Cortex of kidney (tissue), 1 donor: ENCODE results near the gene SEC22C.
"Not testable (repeated sequence)": the region's sequence is repeated elsewhere in the genome, so short reads cannot be mapped to it uniquely, and the experiment has no call there.

Source experiments
- DNase-seq: peaks from one replicate; lab custom pipeline; 2025; lab: John Stamatoyannopoulos, UW

SEC22C gene, protein sequence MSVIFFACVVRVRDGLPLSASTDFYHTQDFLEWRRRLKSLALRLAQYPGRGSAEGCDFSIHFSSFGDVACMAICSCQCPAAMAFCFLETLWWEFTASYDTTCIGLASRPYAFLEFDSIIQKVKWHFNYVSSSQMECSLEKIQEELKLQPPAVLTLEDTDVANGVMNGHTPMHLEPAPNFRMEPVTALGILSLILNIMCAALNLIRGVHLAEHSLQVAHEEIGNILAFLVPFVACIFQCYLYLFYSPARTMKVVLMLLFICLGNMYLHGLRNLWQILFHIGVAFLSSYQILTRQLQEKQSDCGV

GRCh38 chr3:42581709-42582473 lies at the start of gene SEC22C:
SEC22C (minus strand) TSS chr3:42581967; CDS start chr3:42569046, 12,921 bp downstream.
- peak; percentile 47 for DNase-seq

- DNase-seq: no peak
These were observed 31.7 kb upstream of the SEC22C start for GRCh38 chr3:42613462-42613861.

DNA sequence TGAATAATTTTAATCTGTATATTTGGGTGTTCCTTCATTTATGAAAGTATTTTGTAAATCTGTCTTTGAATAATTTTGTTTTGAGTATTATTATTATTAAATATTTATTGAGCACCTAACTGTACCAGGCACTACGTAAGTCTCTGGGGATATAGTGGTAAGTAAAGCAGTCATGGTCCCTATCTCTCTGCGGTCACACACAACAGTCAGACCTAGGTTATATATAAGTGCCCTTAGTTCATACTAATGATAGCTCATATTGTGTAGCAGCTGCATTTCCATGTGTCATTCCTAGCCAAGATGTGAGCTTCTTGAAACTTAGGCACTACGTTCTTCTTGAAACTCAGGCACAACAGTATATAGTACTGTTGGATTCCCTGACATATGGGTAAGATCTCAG lies 31.2 kb upstream of the SEC22C start:
- DNase-seq: no peak

GRCh38 chr3:42612217-42612616 lies 30.4 kb upstream of the SEC22C start:
- DNase-seq: no peak

DNA sequence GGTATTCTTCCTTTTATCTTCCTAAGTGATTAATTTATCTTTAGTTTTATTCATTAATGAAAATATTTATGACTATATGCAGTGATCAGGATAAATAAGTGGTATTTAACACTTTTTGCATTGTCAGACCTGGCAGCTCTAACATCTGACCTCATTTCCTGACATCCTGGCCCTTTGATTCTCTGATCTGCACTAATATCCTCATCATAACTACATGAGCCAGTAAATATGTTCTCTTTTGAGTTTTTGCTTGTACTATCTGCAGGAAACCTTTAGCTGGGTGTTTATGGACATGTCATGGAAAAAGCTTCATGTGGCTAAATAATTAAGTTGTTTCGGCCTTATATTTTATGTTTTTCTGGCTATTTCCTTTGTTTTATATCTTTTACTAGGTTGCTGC lies 29.2 kb upstream of the SEC22C start:
- DNase-seq: no peak

- no peak for DNase-seq
These were observed 26.8 kb upstream of the SEC22C start for GRCh38 chr3:42608581-42608980.

- no peak for DNase-seq
These were observed 23.9 kb upstream of the SEC22C start for GRCh38 chr3:42605546-42606173.

- no peak for DNase-seq
These were observed 21.2 kb upstream of the SEC22C start for GRCh38 chr3:42602961-42603360.

DNA sequence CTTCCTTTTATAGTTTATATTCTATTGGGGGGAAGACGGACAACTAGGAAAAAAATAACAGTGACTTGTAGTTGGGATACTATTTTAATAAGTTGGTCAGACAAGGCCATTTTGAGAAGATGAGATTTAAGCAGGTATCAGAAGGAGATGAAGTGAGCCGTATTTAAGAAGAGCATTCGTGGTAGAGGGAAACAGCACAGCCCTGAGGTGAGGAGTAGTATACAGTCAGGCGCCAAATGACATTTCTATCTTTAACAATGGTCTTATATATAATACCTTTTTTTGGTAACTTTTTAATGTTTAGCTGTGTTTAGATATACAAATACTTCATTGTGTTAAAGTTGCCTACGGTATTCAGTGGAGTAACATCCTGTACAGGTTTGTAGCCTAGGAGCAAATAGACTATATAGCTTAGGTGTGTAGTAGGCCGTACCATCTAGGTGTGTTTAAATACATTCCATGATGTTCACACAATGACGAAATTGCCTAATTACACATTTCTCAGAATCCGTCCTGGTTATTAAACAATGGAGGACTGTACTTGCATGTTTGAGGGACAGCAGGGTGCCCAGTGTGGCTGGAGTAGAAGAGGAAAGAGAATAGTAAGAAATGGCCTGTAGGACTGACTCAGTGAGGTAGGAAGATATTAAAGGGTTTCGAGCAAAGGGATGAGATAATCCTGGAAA lies 20.3 kb upstream of the SEC22C start:
- DNase-seq: no peak

DNA sequence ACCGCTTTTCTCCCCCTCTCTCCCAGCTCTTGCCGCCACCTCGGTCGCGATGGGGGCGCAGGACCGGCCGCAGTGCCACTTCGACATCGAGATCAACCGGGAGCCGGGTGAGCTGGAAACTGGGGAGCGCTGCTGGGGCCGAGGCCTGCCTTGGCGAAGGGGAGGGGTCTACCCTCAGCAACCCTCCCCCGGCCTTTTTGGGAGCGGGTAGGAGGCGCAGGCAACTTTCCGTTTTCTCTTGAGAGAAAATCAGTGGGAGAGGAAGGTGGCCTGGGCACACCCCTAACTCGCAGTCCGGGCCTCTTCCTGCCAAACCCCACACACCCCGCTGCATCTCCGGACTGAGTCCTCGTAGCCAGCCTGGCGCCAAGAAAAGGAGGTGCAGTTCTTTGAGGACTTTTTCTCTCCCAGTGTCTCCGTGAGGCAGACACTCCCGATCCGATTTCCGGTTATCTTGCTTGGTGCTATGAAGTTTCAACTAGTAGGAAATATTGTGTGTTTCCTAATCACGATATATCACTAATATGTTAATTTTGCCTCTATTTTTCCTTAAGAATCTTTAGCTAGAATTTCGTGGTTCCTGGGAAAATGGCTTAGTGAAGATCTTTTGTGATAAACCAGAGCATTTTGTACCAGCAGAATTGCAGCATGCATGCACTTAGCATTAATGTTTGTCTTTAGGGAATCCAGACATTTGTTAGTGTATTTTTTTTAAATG lies 19.4 kb upstream of the SEC22C start:
- DNase-seq: no peak

DNA sequence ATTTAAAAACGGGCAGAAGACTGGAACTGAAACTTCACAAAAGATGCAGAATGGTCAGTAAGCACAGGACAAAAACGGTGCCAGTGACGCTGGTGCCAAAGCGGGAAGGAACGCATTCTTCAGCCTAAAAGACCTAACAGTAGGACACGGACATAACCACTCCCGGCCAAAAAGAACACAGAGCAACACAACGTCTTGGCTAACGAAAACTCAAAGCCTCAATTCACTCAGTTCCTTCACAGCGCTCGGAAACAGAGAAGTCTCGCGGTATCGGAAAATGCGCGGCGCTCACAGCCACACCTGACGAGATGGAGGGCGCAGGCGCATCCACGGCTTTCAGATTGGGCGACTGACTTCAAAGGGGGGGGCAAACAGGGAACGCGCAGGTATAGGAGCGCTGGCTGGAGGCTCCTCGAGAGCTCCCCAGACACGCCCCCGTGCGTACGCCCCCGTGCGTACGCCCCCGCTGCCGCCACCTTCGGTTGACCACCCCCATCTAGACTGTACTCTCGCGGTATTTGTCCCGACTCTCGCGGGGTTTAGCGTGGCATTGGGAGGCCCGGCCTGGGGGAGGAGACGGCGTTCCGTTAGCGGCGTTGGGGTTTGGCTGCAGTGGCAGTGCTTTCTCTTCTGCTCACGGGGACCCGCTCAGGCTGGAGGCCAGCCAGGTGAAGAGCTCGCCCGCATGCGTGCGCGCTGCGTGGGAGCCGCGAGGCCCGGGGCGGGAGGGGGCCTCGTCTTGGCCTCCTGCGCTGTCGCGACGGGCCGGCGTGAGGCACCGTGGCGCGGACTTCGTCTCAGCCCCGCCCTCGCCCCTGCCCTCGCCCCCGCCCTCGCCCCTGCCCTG lies 18.6 kb upstream of the SEC22C start, which contains the start of gene NKTR:
Gene NKTR (plus strand): TSS at position 576 of the 847 bp plus-strand sequence. CDS start 321 bp downstream, outside the sequence.
- peak; percentile 23 for DNase-seq

DNA sequence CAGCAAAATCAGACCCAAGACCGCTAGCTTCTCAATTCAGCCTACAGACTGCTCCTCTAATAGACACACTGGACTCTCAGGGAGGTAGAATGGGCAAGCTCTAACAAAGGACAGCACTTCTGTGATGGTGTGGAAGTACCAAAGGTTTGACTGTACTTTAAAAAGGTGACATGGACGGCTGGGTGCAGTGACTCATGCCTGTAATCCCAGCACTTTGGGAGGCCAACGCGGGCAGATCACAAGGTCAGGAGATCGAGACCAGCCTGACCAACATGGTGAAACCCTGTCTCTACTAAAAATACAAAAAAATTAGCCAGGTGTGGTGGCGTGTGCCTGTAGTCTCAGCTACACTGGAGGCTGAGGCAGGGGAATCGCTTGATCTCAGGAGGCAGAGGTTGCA lies 15.3 kb upstream of the SEC22C start:
- not testable (repeated sequence) for DNase-seq

DNA sequence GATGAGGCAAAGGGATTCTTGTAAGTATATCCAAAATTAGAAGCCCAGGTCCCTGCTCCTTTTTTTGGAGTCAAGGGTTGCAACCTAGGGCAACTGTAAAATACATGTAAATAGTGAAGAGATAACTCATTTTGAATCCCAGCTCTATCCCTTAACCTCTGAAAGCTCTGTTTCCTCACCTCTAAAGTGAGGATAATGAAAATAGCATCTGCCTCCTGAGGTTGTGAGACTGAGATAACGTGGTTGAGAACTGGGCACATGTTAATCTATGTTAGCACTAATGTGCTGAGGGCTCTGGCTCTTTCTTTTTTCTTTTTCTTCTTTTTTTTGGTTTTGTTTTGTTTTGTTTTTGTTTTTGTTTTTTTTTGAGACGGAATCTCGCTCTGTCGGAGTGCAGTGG lies 13.9 kb upstream of the SEC22C start:
- DNase-seq: no peak

- DNase-seq: no peak
These were observed 11.9 kb upstream of the SEC22C start for GRCh38 chr3:42593635-42594034.

GRCh38 chr3:42591811-42592210 lies 10.0 kb upstream of the SEC22C start:
- no peak for DNase-seq

- no peak for DNase-seq
These were observed 9.4 kb upstream of the SEC22C start for GRCh38 chr3:42590989-42591756.

GRCh38 chr3:42589382-42590109 lies 7.8 kb upstream of the SEC22C start:
- no peak for DNase-seq

DNA sequence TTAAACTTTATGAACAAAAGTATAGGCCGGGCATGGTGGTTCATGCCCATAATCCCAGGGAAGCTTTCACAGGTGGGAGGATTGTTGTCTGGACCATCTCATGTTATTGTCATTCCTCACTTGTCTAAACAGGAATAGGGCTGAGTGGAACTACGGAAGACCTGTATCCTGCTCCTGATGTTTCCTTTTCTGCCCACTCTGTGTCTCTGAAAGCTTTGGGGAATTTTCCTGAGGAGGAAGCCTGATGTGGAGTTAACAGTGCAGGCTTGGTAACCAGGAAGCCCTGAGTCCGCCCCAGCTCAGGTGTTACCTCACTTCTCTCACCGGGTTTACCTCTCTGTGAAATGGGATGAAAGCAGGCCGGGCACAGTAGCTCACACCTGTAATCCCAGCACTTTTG lies 6.9 kb upstream of the SEC22C start:
- DNase-seq: no peak

DNA sequence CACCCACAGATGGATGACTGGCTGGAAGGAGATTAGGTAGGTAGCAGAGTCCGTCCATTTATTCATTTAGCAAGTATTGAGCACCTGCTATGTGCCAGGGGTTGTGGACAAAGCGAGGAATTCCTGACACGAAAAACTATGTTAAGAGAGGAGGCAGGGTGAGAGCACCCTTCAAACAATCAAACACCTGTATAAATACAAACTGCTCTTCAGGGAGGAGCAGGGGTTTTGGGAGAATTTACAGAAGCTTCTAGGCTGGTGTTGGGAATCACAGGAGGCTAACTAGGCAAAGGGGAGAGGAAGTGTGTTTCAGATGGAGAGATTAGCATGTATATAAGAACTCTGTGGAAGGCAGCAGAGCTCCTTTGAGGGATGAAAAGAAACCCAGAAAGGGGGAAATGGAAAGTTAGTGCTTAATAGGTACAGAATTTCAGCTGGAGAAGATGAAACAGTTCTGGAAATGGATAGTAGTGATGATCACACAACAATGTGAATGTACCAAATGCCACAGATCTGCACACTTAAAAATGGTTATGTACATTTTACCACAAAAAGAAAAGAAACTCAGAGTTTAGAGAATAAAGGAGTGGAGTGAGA lies 805 bp upstream of the SEC22C start:
- no peak for DNase-seq
